Smooth muscle cell (in vitro differentiated cells): Measurements from ENCODE around the gene BCAT1. TPM values are rescaled to one million over a fixed set of nuclear protein-coding genes. Genes with fewer than 3 reads are reported as not detected.

Experiments
- DNase-seq: peaks from one replicate; lab custom pipeline; 2025; ENCODE audit not compliant: unreplicated experiment; lab: John Stamatoyannopoulos, UW
- H2AFZ ChIP-seq: fragments of 200-600 bp; sonication (generic); 2 replicates; pipeline ENCODE4 v1.6.0; 2016; ENCODE audit warnings: antibody characterized with exemption, low read depth, mild to moderate bottlenecking
- H3F3A ChIP-seq: fragments of 200-600 bp; sonication (generic); 2 replicates; pipeline ENCODE4 v1.6.0; 2017; ENCODE audit warnings: antibody characterized with exemption, low read depth
- H3K27ac ChIP-seq: fragments of 200-600 bp; sonication (generic); 2 replicates; pipeline ENCODE4 v1.5.1; 2016; ENCODE audit warnings: low read depth, mild to moderate bottlenecking
- H3K27me3 ChIP-seq: fragments of 200-600 bp; sonication (generic); 2 replicates; pipeline ENCODE4 v1.6.1; 2016; ENCODE audit warnings: low read depth, mild to moderate bottlenecking
- H3K36me3 ChIP-seq: fragments of 200-600 bp; sonication (generic); 2 replicates; pipeline ENCODE4 v1.5.1; 2016; ENCODE audit warnings: low read depth
- H3K4me1 ChIP-seq: fragments of 200-600 bp; sonication (generic); 2 replicates; pipeline ENCODE4 v1.5.1; 2016; ENCODE audit warnings: low read depth
- H3K4me2 ChIP-seq: fragments of 200-600 bp; sonication (generic); 2 replicates; pipeline ENCODE4 v1.6.0; 2016; ENCODE audit warnings: mild to moderate bottlenecking
- H3K4me3 ChIP-seq: fragments of 200-600 bp; sonication (generic); 2 replicates; pipeline ENCODE4 v1.5.1; 2016; ENCODE audit warnings: mild to moderate bottlenecking
- H3K79me2 ChIP-seq: fragments of 200-600 bp; sonication (generic); 2 replicates; pipeline ENCODE4 v1.6.0; 2016; ENCODE audit warnings: low read depth, mild to moderate bottlenecking
- H3K9ac ChIP-seq: fragments of 200-600 bp; sonication (generic); 2 replicates; pipeline ENCODE4 v1.6.0; 2016; ENCODE audit warnings: low read depth
- H3K9me3 ChIP-seq: fragments of 200-600 bp; sonication (generic); replicated peaks from 2 replicates; pipeline ENCODE4 v1.5.1; 2016; ENCODE audit warnings: low read depth
- H4K20me1 ChIP-seq: fragments of 200-600 bp; sonication (generic); 2 replicates; pipeline ENCODE4 v1.6.0; 2016; ENCODE audit warnings: low read depth
- WGBS: methylation state at CpG from one replicate; pipeline ENCODE4 v1.1.7; 2016; ENCODE audit warnings: low lambda C conversion rate; 5-methylcytosine and 5-hydroxymethylcytosine counted together
- polyA plus RNA-seq: library from polyadenylated mRNA; unstranded; fragments of >200 nt; fragmentation: Nextera tagmentation; extraction: Ambion mirVana; gene quantifications from 2 replicates; pipeline ENCODE4 v1.2.1, GENCODE V29; 2016
- total RNA-seq: library from RNA; depleted of rRNA; stranded (reverse); fragments of >200 nt; gene quantifications from 2 replicates; pipeline ENCODE4 v1.2.3, GENCODE V29; 2014
- TF ChIP-seq, protein P1 (sequence below): fragments of 200-600 bp; sonication (generic); IDR thresholded peaks from 2 replicates; pipeline ENCODE4 v1.5.1; 2017; ENCODE audit warnings: borderline replicate concordance, mild to moderate bottlenecking, antibody characterized with exemption; ENCODE audit not compliant: insufficient read depth, poor library complexity, severe bottlenecking

Gene BCAT1
- total and polyA plus RNA-seq, 2 experiments from 2014 or later = 78.2 to 174 TPM

DNA sequence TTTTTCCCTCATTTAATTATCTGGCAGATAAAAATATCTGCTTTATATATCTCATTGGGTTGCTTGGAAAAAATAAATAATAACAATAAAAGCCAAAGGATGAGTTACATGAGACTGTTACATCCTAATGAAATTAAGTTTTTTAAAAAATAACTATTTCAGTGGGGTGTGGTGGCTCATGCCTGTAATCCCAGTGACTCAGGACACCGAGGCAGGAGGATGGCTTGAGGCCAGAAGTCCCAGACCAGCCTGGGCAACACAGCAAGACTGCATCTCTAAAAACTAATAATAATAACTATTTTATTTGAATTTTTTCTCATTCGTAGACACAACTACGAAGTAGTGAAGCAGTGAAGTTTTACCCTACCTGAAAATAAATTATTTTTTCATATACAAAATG lies 103.3 kb downstream of the BCAT1 start:
- Histone ChIP-seq H3K27me3 (no peaks in the 10 kb centered on the region), H3K4me1 (no peaks in the 10 kb centered on the region), H4K20me1 (peaks cover 8% of the 10 kb centered on the region), H3K79me2 (peaks cover 3% of the 10 kb centered on the region), H3K4me3 (no peak overlapping the region), H2AFZ (no peak overlapping the region), H3K4me2 (no peak overlapping the region), H3K9ac (no peak overlapping the region), H3K9me3 (no peaks in the 10 kb centered on the region), H3K27ac (no peak overlapping the region), H3K36me3 (peaks cover 7% of the 10 kb centered on the region), H3F3A (peaks cover 3% of the 10 kb centered on the region)
- WGBS = 71% methylated on average over 3 of the region's 3 CpGs
- no peak for DNase-seq
- TF ChIP-seq, protein P1, sequence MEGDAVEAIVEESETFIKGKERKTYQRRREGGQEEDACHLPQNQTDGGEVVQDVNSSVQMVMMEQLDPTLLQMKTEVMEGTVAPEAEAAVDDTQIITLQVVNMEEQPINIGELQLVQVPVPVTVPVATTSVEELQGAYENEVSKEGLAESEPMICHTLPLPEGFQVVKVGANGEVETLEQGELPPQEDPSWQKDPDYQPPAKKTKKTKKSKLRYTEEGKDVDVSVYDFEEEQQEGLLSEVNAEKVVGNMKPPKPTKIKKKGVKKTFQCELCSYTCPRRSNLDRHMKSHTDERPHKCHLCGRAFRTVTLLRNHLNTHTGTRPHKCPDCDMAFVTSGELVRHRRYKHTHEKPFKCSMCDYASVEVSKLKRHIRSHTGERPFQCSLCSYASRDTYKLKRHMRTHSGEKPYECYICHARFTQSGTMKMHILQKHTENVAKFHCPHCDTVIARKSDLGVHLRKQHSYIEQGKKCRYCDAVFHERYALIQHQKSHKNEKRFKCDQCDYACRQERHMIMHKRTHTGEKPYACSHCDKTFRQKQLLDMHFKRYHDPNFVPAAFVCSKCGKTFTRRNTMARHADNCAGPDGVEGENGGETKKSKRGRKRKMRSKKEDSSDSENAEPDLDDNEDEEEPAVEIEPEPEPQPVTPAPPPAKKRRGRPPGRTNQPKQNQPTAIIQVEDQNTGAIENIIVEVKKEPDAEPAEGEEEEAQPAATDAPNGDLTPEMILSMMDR = no peak

DNA sequence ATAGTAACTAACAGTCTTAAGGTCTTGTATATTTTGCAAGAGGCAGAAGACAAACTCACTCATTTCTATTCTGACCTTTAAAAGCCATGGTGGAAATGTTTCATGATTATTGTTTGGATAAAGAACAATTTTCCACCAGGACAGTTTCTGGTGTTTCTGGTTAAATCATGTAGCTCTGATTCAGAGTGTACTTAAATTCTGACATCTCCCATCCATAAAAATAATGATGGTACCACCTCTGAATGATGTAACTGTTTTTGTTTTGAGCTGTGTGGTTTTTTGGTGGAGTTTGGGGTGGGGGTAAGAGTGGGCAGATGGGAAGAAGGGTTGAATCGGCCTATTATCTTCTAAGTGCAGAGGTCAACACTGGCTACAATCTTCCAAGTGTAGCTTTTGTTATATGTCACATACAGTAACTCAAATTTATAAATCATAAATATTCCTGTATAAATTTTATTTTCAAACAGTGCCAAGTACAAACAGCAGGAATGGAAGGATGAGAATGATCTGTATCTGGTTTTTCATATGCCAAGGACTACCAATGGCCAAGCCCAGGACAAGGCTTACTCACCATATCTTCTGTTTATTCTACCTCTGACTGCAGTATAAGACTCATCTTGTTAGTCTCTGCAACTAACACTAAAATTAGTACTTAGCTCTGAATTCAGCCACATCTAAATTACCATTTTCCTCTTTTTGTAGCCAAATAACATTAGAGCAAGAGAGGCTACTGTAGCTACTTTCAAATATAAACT lies 108.7 kb downstream of the BCAT1 start:
- TF ChIP-seq, protein P1 = no peak
- Histone ChIP-seq H3K4me2 (no peak overlapping the region), H3K4me3 (no peak overlapping the region), H4K20me1 (peaks cover 30% of the 10 kb centered on the region), H3K4me1 (no peaks in the 10 kb centered on the region), H3F3A (peaks cover 16% of the 10 kb centered on the region), H2AFZ (no peak overlapping the region), H3K9me3 (no peaks in the 10 kb centered on the region), H3K36me3 (peaks cover 3% of the 10 kb centered on the region), H3K27me3 (no peaks in the 10 kb centered on the region), H3K27ac (peak overlapping the region; percentile 69), H3K9ac (no peak overlapping the region), H3K79me2 (no peaks in the 10 kb centered on the region)
- no peak for DNase-seq
- WGBS = 72% methylated on average over 1 of the region's 1 CpG

DNA sequence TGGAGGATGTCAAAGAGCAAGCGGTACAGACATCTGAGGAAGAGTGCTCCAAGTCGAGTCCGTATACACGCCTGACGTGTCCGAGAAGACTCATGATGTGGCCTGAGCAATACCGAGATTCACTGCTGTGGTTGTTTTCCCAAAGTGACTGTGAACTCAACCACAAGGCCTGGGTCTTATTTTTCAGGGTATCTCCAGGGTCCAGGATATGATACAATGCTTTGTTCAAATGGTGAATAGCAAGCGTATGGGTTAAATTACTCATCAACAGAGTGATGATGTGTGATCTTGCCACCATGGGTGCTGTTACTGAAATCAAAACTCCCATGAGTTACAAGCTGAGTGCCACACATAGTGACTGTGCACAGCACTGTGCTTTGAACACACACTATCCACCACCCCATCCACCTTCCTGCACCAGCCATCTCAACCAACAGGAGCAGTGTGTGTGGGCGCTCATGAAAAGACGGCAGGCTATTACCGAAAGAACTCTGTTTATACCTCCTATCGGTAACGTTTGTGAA lies 109.6 kb downstream of the BCAT1 start:
- Histone ChIP-seq H3K27me3 (no peaks in the 10 kb centered on the region), H3K9ac (no peak overlapping the region), H2AFZ (no peak overlapping the region), H3F3A (peaks cover 16% of the 10 kb centered on the region), H3K4me2 (peak overlapping the region; percentile 36), H3K79me2 (no peaks in the 10 kb centered on the region), H4K20me1 (peaks cover 30% of the 10 kb centered on the region), H3K27ac (peak overlapping the region; percentile 69), H3K9me3 (no peaks in the 10 kb centered on the region), H3K4me3 (no peak overlapping the region), H3K36me3 (peaks cover 3% of the 10 kb centered on the region), H3K4me1 (no peaks in the 10 kb centered on the region)
- 80% methylated on average over 13 of the region's 13 CpGs for WGBS
- DNase-seq = no peak
- TF ChIP-seq, protein P1 = no peak
